IPS-15b (cell line): Measurements from ENCODE around the gene MAP3K20.

Experiments
- H3K27me3 ChIP-seq: one replicate; pipeline ENCODE4 v1.6.1; 2013; ENCODE audit warnings: low read length; ENCODE audit not compliant: control insufficient read depth, insufficient read depth
- H3K36me3 ChIP-seq: one replicate; pipeline ENCODE4 v1.6.1; 2013; ENCODE audit warnings: low read length; ENCODE audit not compliant: control insufficient read depth, insufficient read depth
- H3K4me1 ChIP-seq: one replicate; pipeline ENCODE4 v1.6.1; 2013; ENCODE audit warnings: mild to moderate bottlenecking, low read length; ENCODE audit not compliant: control insufficient read depth, insufficient read depth
- H3K4me3 ChIP-seq: one replicate; pipeline ENCODE4 v1.5.1; 2013; ENCODE audit warnings: low read depth, low read length
- H3K9ac ChIP-seq: one replicate; pipeline ENCODE4 v1.6.1; 2013; ENCODE audit warnings: low read depth, mild to moderate bottlenecking, low read length
- H3K9me3 ChIP-seq: one replicate; pipeline ENCODE4 v1.6.1; 2013; ENCODE audit warnings: mild to moderate bottlenecking, low read length; ENCODE audit not compliant: control insufficient read depth, insufficient read depth

MAP3K20 gene

GRCh38 chr2:173235947-173236803 is 160.5 kb downstream of the MAP3K20 start:
- Histone ChIP-seq H3K9me3 (no peaks in the 10 kb centered on the region), H3K4me3 (no peak overlapping the region), H3K27me3 (no peaks in the 10 kb centered on the region), H3K36me3 (no peaks in the 10 kb centered on the region), H3K4me1 (peaks cover 3% of the 10 kb centered on the region), H3K9ac (no peak overlapping the region)

- Histone ChIP-seq H3K4me3 (no peak overlapping the region), H3K9ac (no peak overlapping the region), H3K4me1 (peaks cover 10% of the 10 kb centered on the region), H3K9me3 (no peaks in the 10 kb centered on the region), H3K36me3 (no peaks in the 10 kb centered on the region), H3K27me3 (no peaks in the 10 kb centered on the region)
Observed at GRCh38 chr2:173238385-173238784, 162.7 kb downstream of the MAP3K20 start.

- Histone ChIP-seq H3K4me3 (no peak overlapping the region), H3K4me1 (peaks cover 10% of the 10 kb centered on the region), H3K36me3 (no peaks in the 10 kb centered on the region), H3K9ac (no peak overlapping the region), H3K9me3 (no peaks in the 10 kb centered on the region), H3K27me3 (no peaks in the 10 kb centered on the region)
Observed at GRCh38 chr2:173238831-173239230, 163.2 kb downstream of the MAP3K20 start.

GRCh38 chr2:173239644-173240043 is 164.0 kb downstream of the MAP3K20 start:
- no peak overlapping the region for H3K9ac ChIP-seq
- no peaks in the 10 kb centered on the region for H3K9me3 ChIP-seq
- H3K36me3 ChIP-seq = no peaks in the 10 kb centered on the region
- H3K27me3 ChIP-seq = no peaks in the 10 kb centered on the region
- H3K4me1 ChIP-seq = peaks cover 11% of the 10 kb centered on the region
- no peak overlapping the region for H3K4me3 ChIP-seq

- Histone ChIP-seq H3K4me1 (peaks cover 14% of the 10 kb centered on the region), H3K4me3 (no peak overlapping the region)
Observed at GRCh38 chr2:173240083-173240482, 164.4 kb downstream of the MAP3K20 start.

GRCh38 chr2:173241643-173242042 is 166.0 kb downstream of the MAP3K20 start:
- no peaks in the 10 kb centered on the region for H3K9me3 ChIP-seq
- peaks cover 12% of the 10 kb centered on the region for H3K4me1 ChIP-seq
- H3K27me3 ChIP-seq = no peaks in the 10 kb centered on the region
- no peaks in the 10 kb centered on the region for H3K36me3 ChIP-seq
- no peak overlapping the region for H3K4me3 ChIP-seq
- no peak overlapping the region for H3K9ac ChIP-seq

More at GRCh38 chr2:173240083-173240482, 164.4 kb downstream of the MAP3K20 start:
- Histone ChIP-seq H3K27me3 (no peaks in the 10 kb centered on the region), H3K36me3 (no peaks in the 10 kb centered on the region), H3K9me3 (no peaks in the 10 kb centered on the region), H3K9ac (no peak overlapping the region)

- Histone ChIP-seq H3K27me3 (no peaks in the 10 kb centered on the region), H3K4me3 (no peak overlapping the region), H3K9me3 (no peaks in the 10 kb centered on the region), H3K36me3 (no peaks in the 10 kb centered on the region), H3K9ac (no peak overlapping the region), H3K4me1 (peaks cover 8% of the 10 kb centered on the region)
Observed at GRCh38 chr2:173247156-173247555, 171.5 kb downstream of the MAP3K20 start.

- Histone ChIP-seq H3K27me3 (no peaks in the 10 kb centered on the region), H3K9ac (no peak overlapping the region)
Observed at GRCh38 chr2:173248381-173248780, 172.7 kb downstream of the MAP3K20 start.

GRCh38 chr2:173249661-173250641 is 174.3 kb downstream of the MAP3K20 start:
- H3K9me3 ChIP-seq = no peaks in the 10 kb centered on the region

More at GRCh38 chr2:173248381-173248780, 172.7 kb downstream of the MAP3K20 start:
- Histone ChIP-seq H3K4me1 (peaks cover 12% of the 10 kb centered on the region), H3K4me3 (no peak overlapping the region), H3K36me3 (no peaks in the 10 kb centered on the region), H3K9me3 (no peaks in the 10 kb centered on the region)

GRCh38 chr2:173251225-173251624 is 175.6 kb downstream of the MAP3K20 start:
- Histone ChIP-seq H3K4me3 (no peak overlapping the region), H3K4me1 (peaks cover 7% of the 10 kb centered on the region), H3K36me3 (no peaks in the 10 kb centered on the region), H3K27me3 (no peaks in the 10 kb centered on the region), H3K9ac (no peak overlapping the region), H3K9me3 (no peaks in the 10 kb centered on the region)

More at GRCh38 chr2:173249661-173250641, 174.3 kb downstream of the MAP3K20 start:
- Histone ChIP-seq H3K4me3 (no peak overlapping the region), H3K9ac (no peak overlapping the region), H3K36me3 (no peaks in the 10 kb centered on the region), H3K4me1 (peaks cover 9% of the 10 kb centered on the region), H3K27me3 (no peaks in the 10 kb centered on the region)

GRCh38 chr2:173252581-173252980 is 176.9 kb downstream of the MAP3K20 start:
- Histone ChIP-seq H3K9ac (no peak overlapping the region), H3K9me3 (no peaks in the 10 kb centered on the region), H3K27me3 (no peaks in the 10 kb centered on the region), H3K4me1 (peaks cover 10% of the 10 kb centered on the region), H3K36me3 (no peaks in the 10 kb centered on the region), H3K4me3 (no peak overlapping the region)
